B cell (primary cell): ENCODE results near the gene NOTCH1.

ENCODE experiments used
- CTCF ChIP-seq: fragments of 200-600 bp; IDR thresholded peaks from one replicate; pipeline ENCODE4 v1.8.0; 2022; ENCODE audit warnings: antibody characterized with exemption, mild to moderate bottlenecking
- EZH2 ChIP-seq: IDR thresholded peaks from 2 replicates; pipeline ENCODE4 v1.6.1; 2012; ENCODE audit warnings: borderline replicate concordance, low read depth, mild to moderate bottlenecking, moderate library complexity, low read length; ENCODE audit not compliant: insufficient read depth, poor library complexity, severe bottlenecking

GRCh38 chr9:136455043-136456002 lies 90.5 kb downstream of the NOTCH1 start:
- no peak for TF ChIP-seq CTCF
- no peak for TF ChIP-seq EZH2
